Fibroblast of lung (primary cell): ENCODE measurements around the gene DIAPH3. TPM values are rescaled to one million over a fixed set of nuclear protein-coding genes. Genes with fewer than 3 reads are reported as not detected.
A peak's percentile ranks its signal among the peaks of the same experiment; 100 is the strongest.

Source experiments
- DNase-seq, 2 donors: peaks; one replicate each; pipeline versions ENCODE4 v3.0.0 to v3.0.0-alpha.2; 2010; ENCODE audit warnings: low read depth in 2 of 2
- H2AFZ ChIP-seq: 2 replicates; pipeline ENCODE4 v1.5.1; 2012; ENCODE audit warnings: low read length, control low read depth, inconsistent platforms
- H3K27ac ChIP-seq: 2 replicates; pipeline ENCODE4 v1.5.1; 2011; ENCODE audit warnings: low read length, control low read depth; ENCODE audit not compliant: insufficient read depth
- H3K27me3 ChIP-seq: 2 replicates; pipeline ENCODE4 v1.5.1; 2011; ENCODE audit warnings: mild to moderate bottlenecking, low read length; ENCODE audit not compliant: control insufficient read depth, insufficient read depth
- H3K36me3 ChIP-seq: 2 replicates; pipeline ENCODE4 v1.5.1; 2011; ENCODE audit warnings: low read length; ENCODE audit not compliant: control insufficient read depth, insufficient read depth
- H3K4me1 ChIP-seq: 2 replicates; pipeline ENCODE4 v1.5.1; 2011; ENCODE audit warnings: low read length; ENCODE audit not compliant: control insufficient read depth, insufficient read depth; ENCODE audit errors: extremely low read depth
- H3K4me2 ChIP-seq: 2 replicates; pipeline ENCODE4 v1.5.1; 2011; ENCODE audit warnings: low read length, control low read depth; ENCODE audit not compliant: insufficient read depth; ENCODE audit errors: extremely low read depth
- H3K4me3 ChIP-seq, 4 experiments: fragments of 200-600 bp in 1 of 4; sonication (generic) in 1 of 4; replicated peaks in 1 of 4; 2 replicates each; pipeline ENCODE4 v1.5.1; 2011 to 2016; ENCODE audit warnings: low read length in 4 of 4, low read depth in 3 of 4, mild to moderate bottlenecking in 3 of 4, control low read depth in 2 of 4, inconsistent platforms in 1 of 4, mixed read lengths in 1 of 4; ENCODE audit not compliant: insufficient read depth in 1 of 4; ENCODE audit errors: control extremely low read depth in 1 of 4
- H3K79me2 ChIP-seq: 2 replicates; pipeline ENCODE4 v1.5.1; 2012; ENCODE audit warnings: mild to moderate bottlenecking, low read length, inconsistent platforms; ENCODE audit not compliant: control insufficient read depth, insufficient read depth
- H3K9ac ChIP-seq: 2 replicates; pipeline ENCODE4 v1.5.1; 2011; ENCODE audit warnings: mild to moderate bottlenecking, low read length, control low read depth; ENCODE audit not compliant: insufficient read depth
- H3K9me3 ChIP-seq: 2 replicates; pipeline ENCODE4 v1.5.1; 2012; ENCODE audit warnings: low read depth, low read length; ENCODE audit not compliant: control insufficient read depth, insufficient read depth
- H4K20me1 ChIP-seq: 2 replicates; pipeline ENCODE4 v1.5.1; 2011; ENCODE audit warnings: low read length; ENCODE audit not compliant: control insufficient read depth, insufficient read depth; ENCODE audit errors: extremely low read depth
- EZH2 ChIP-seq: IDR thresholded peaks from 2 replicates; pipeline ENCODE4 v1.5.1; 2012; ENCODE audit warnings: low read length, control low read depth, mild to moderate bottlenecking; ENCODE audit errors: missing control alignments
- polyA plus RNA-seq, 2 donors: library from polyadenylated mRNA; depleted of rRNA in 1 of 2; stranded (reverse) in 1 of 2; unstranded in 1 of 2; fragments of >200 nt; gene quantifications; 2 replicates each; pipeline ENCODE4 v1.2.1, GENCODE V29; 2011 to 2012; ENCODE audit warnings: missing spikeins in 1 of 2
- total RNA-seq: library from RNA; depleted of rRNA; stranded (reverse); fragments of >200 nt; gene quantifications from 2 replicates; pipeline ENCODE4 v1.2.1, GENCODE V29; 2014
- TF ChIP-seq, protein P1 (sequence below), 2 donors: IDR thresholded peaks in 1 of 2; conservative IDR thresholded peaks in 1 of 2; 1 replicate in 1 of 2; 2 replicates in 1 of 2; pipeline ENCODE4 v1.5.1; 2011 to 2012; ENCODE audit warnings: low read length in 2 of 2, control low read depth in 1 of 2, inconsistent platforms in 1 of 2, low read depth in 1 of 2, mild to moderate bottlenecking in 1 of 2

The DIAPH3 gene
- total and polyA plus RNA-seq, 2 donors (not counting 1 experiment from before 2014, with no cell fraction given), result 5.9 to 10.9 TPM

DNA sequence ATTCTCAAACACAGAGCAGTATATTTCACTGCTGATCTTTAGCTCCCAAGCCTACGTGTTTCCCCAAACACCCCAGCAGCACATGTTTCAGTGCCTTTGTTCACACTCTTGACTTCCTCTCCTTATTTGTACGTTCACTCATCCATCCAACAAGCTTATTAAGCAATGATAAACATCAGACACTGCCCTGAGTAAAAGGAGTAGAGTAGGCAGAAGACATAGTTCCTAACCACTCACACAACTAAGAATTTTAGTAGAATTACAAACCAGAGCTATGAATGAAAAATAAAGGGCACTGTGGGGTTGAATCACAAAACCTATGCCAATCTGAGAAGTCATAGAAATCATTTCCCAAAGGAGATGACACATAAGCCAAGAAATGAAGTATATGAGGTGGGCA, 213.5 kb downstream of the DIAPH3 start:
- Histone ChIP-seq H2AFZ (no peak overlapping the region), H3K9me3 (no peaks in the 10 kb centered on the region), H4K20me1 (no peaks in the 10 kb centered on the region), H3K4me1 (no peaks in the 10 kb centered on the region), H3K4me3 (no peak overlapping the region), H3K9ac (no peak overlapping the region), H3K79me2 (no peaks in the 10 kb centered on the region), H3K27ac (no peak overlapping the region), H3K4me2 (no peak overlapping the region), H3K36me3 (no peaks in the 10 kb centered on the region), H3K27me3 (no peaks in the 10 kb centered on the region)
- DNase-seq, result peak; percentile 12 to 13
- TF ChIP-seq, protein P1, sequence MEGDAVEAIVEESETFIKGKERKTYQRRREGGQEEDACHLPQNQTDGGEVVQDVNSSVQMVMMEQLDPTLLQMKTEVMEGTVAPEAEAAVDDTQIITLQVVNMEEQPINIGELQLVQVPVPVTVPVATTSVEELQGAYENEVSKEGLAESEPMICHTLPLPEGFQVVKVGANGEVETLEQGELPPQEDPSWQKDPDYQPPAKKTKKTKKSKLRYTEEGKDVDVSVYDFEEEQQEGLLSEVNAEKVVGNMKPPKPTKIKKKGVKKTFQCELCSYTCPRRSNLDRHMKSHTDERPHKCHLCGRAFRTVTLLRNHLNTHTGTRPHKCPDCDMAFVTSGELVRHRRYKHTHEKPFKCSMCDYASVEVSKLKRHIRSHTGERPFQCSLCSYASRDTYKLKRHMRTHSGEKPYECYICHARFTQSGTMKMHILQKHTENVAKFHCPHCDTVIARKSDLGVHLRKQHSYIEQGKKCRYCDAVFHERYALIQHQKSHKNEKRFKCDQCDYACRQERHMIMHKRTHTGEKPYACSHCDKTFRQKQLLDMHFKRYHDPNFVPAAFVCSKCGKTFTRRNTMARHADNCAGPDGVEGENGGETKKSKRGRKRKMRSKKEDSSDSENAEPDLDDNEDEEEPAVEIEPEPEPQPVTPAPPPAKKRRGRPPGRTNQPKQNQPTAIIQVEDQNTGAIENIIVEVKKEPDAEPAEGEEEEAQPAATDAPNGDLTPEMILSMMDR (conservative IDR thresholded peaks at IDR 0.05 in 1 of 2, IDR thresholded peaks at IDR 0.05 in 1 of 2; ENCODE audit: low read depth in 1 of 2, low read length in 2 of 2), result no peak
- no peak for TF ChIP-seq EZH2

DNA sequence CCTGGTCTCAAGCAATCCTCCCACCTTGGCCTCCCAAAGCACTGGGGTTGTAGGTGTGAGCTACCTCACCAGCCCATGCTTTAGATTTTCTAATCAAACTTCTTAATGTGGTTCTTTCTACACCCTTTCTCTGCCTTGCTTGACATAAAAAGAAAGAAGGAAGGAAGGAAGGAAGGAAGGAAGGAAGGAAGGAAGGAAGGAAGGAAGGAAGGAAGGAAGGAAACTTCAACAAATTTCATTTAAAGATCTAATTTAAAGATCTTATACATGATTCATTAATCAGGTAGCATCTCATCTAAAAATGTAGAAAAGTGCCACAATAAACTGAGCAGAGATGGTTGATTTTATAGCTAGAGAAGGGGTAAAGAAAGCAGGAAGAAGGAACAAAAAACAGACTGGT, 215.0 kb downstream of the DIAPH3 start:
- no peak for DNase-seq
- H3K4me2 ChIP-seq, result no peak overlapping the region
- H3K36me3 ChIP-seq, result no peaks in the 10 kb centered on the region
- H2AFZ ChIP-seq, result no peak overlapping the region
- H4K20me1 ChIP-seq, result no peaks in the 10 kb centered on the region
- no peak for TF ChIP-seq EZH2
- TF ChIP-seq, protein P1 (conservative IDR thresholded peaks at IDR 0.05 in 1 of 2, IDR thresholded peaks at IDR 0.05 in 1 of 2; ENCODE audit: low read depth in 1 of 2, low read length in 2 of 2), result no peak
- no peaks in the 10 kb centered on the region for H3K4me1 ChIP-seq
- no peak overlapping the region for H3K4me3 ChIP-seq
- no peak overlapping the region for H3K27ac ChIP-seq
- no peaks in the 10 kb centered on the region for H3K9me3 ChIP-seq
- H3K9ac ChIP-seq, result no peak overlapping the region
- H3K27me3 ChIP-seq, result no peaks in the 10 kb centered on the region
- H3K79me2 ChIP-seq, result no peaks in the 10 kb centered on the region

DNA sequence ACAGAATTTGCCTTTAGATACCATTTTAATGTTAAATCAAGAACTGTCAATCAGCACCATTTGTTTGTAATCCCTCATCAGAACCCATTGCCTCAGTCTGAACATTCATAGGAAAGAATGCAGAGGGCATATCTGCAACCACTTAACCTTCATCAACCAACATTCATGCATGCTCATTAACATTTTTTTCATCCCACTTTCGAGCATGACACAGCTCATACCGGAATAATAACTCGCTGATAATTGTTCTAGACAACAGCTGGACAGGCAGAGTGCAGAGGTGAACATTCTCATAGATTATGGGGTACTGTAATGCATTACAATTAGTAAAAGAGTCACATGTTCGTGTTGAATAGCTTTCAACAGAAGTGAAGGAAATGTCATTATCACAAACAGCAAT, 216.8 kb downstream of the DIAPH3 start:
- no peaks in the 10 kb centered on the region for H4K20me1 ChIP-seq
- peak in 1 of 2 donors; percentile 82 for DNase-seq
- H3K4me3 ChIP-seq, result no peak overlapping the region

More for the DNA sequence above, 216.8 kb downstream of the DIAPH3 start:
- H3K27me3 ChIP-seq, result no peaks in the 10 kb centered on the region
- no peak overlapping the region for H2AFZ ChIP-seq
- H3K9me3 ChIP-seq, result no peaks in the 10 kb centered on the region
- H3K27ac ChIP-seq, result no peak overlapping the region
- H3K4me1 ChIP-seq, result peaks cover under 1% of the 10 kb centered on the region
- no peak overlapping the region for H3K4me2 ChIP-seq
- H3K79me2 ChIP-seq, result no peaks in the 10 kb centered on the region
- TF ChIP-seq, protein P1 (conservative IDR thresholded peaks at IDR 0.05 in 1 of 2, IDR thresholded peaks at IDR 0.05 in 1 of 2; ENCODE audit: low read depth in 1 of 2, low read length in 2 of 2), result no peak
- no peak for TF ChIP-seq EZH2
- H3K9ac ChIP-seq, result no peak overlapping the region
- no peaks in the 10 kb centered on the region for H3K36me3 ChIP-seq
